ENCODE data around the gene COPZ1.
"Not testable (repeated sequence)": the region's sequence is repeated elsewhere in the genome, so short reads cannot be mapped to it uniquely, and the experiment has no call there.

DNA sequence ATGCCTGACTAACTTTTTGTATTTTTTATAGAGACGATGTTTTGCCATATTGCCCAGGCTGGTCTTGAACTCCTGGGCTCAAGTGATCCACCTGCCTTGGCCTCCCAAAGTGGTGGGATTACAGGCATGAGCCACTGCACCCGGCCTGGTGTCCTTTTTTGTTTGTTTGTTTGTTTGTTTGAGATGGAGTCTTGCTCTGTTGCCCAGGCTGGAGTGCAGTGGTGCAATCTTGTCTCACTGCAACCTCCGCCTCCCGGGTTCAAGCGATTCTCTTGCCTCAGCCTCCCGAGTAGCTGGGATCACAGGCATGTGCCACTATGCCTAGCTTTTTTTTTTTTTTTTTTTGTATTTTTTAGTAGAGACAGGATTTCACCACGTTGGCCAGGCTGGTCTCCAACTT is 29.3 kb downstream of the COPZ1 start:
- TF ChIP-seq, protein P1, sequence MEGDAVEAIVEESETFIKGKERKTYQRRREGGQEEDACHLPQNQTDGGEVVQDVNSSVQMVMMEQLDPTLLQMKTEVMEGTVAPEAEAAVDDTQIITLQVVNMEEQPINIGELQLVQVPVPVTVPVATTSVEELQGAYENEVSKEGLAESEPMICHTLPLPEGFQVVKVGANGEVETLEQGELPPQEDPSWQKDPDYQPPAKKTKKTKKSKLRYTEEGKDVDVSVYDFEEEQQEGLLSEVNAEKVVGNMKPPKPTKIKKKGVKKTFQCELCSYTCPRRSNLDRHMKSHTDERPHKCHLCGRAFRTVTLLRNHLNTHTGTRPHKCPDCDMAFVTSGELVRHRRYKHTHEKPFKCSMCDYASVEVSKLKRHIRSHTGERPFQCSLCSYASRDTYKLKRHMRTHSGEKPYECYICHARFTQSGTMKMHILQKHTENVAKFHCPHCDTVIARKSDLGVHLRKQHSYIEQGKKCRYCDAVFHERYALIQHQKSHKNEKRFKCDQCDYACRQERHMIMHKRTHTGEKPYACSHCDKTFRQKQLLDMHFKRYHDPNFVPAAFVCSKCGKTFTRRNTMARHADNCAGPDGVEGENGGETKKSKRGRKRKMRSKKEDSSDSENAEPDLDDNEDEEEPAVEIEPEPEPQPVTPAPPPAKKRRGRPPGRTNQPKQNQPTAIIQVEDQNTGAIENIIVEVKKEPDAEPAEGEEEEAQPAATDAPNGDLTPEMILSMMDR (IDR thresholded peaks at IDR 0.05): not testable (repeated sequence)
- not testable (repeated sequence) for TF ChIP-seq POLR2A, POLR2AphosphoS5 (IDR thresholded peaks at IDR 0.05)

Data from breast epithelium (tissue), 3 donors.